HG02759 (cell line): ENCODE results near the gene SLC7A5.

Experiments used
- ATAC-seq: cut with Tn5 transposase; IDR thresholded peaks from one replicate; pipeline ENCODE4 v1.9.1; 2021; ENCODE audit warnings: mild to moderate bottlenecking, moderate library complexity; ENCODE audit not compliant: unreplicated experiment

Gene SLC7A5

GRCh38 chr16:87847785-87848675, 21.3 kb downstream of the SLC7A5 start:
- no peak for ATAC-seq

GRCh38 chr16:87847467-87847784, 21.9 kb downstream of the SLC7A5 start:
- ATAC-seq: no peak

- ATAC-seq: no peak
Observed at GRCh38 chr16:87846705-87847466, 22.4 kb downstream of the SLC7A5 start.

- no peak for ATAC-seq
Observed at GRCh38 chr16:87845807-87846619, 23.3 kb downstream of the SLC7A5 start.

- ATAC-seq: no peak
Observed at GRCh38 chr16:87845213-87845612, 24.1 kb downstream of the SLC7A5 start.

- ATAC-seq: no peak
Observed at GRCh38 chr16:87844809-87845208, 24.5 kb downstream of the SLC7A5 start.

GRCh38 chr16:87844120-87844733, 25.1 kb downstream of the SLC7A5 start:
- no peak for ATAC-seq

- no peak for ATAC-seq
Observed at GRCh38 chr16:87843678-87844105, 25.6 kb downstream of the SLC7A5 start.

- no peak for ATAC-seq
Observed at GRCh38 chr16:87842209-87842869, 27.0 kb downstream of the SLC7A5 start.

GRCh38 chr16:87841340-87842208, 27.7 kb downstream of the SLC7A5 start:
- no peak for ATAC-seq

GRCh38 chr16:87840271-87840978, 28.9 kb downstream of the SLC7A5 start:
- no peak for ATAC-seq

- no peak for ATAC-seq
Observed at GRCh38 chr16:87839542-87840270, 29.6 kb downstream of the SLC7A5 start.

GRCh38 chr16:87838643-87839541, 30.4 kb downstream of the SLC7A5 start:
- no peak for ATAC-seq

GRCh38 chr16:87837627-87838289, 31.5 kb downstream of the SLC7A5 start:
- no peak for ATAC-seq

GRCh38 chr16:87836844-87837581, 32.3 kb downstream of the SLC7A5 start:
- ATAC-seq: no peak

GRCh38 chr16:87836346-87836843, 32.9 kb downstream of the SLC7A5 start:
- no peak for ATAC-seq
